ENCODE measurements around the gene CCT6A.
"Not testable (repeated sequence)": the region's sequence is repeated elsewhere in the genome, so short reads cannot be mapped to it uniquely, and the experiment has no call there.

GRCh38 chr7:56031556-56031955, 20.0 kb upstream of the CCT6A start:
- not testable (repeated sequence) for TF ChIP-seq POLR2A, CTCF, EP300, POLR2AphosphoS5 (IDR thresholded peaks at IDR 0.05)
